ENCODE measurements around the gene NKX2-1.
"Not testable (repeated sequence)": the region's sequence is repeated elsewhere in the genome, so short reads cannot be mapped to it uniquely, and the experiment has no call there.

Gene NKX2-1

GRCh38 chr14:36505181-36505815 lies 14.7 kb downstream of the NKX2-1 start:
- DNase-seq (ENCODE audit: low spot score): no peak

DNA sequence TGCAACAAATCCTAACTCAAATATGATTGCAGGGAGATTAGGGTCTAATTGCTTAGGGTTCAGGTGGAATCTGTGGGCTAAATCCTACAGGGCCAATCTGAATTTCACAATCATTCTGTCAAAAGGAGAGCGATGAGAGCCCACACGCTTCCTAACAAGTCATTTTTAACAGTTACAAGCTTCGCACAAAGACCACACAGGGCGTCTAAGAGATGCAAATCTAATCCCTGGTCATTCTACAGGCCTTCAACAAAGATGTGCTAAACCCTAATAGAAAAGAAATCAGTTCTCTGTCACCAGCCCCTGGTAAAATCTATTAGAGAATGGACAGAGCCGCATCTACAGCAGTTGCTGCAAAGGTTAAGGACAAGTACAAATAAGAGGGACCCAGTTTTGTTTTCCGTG lies 15.3 kb downstream of the NKX2-1 start:
- no peak for DNase-seq (ENCODE audit: low spot score)

DNA sequence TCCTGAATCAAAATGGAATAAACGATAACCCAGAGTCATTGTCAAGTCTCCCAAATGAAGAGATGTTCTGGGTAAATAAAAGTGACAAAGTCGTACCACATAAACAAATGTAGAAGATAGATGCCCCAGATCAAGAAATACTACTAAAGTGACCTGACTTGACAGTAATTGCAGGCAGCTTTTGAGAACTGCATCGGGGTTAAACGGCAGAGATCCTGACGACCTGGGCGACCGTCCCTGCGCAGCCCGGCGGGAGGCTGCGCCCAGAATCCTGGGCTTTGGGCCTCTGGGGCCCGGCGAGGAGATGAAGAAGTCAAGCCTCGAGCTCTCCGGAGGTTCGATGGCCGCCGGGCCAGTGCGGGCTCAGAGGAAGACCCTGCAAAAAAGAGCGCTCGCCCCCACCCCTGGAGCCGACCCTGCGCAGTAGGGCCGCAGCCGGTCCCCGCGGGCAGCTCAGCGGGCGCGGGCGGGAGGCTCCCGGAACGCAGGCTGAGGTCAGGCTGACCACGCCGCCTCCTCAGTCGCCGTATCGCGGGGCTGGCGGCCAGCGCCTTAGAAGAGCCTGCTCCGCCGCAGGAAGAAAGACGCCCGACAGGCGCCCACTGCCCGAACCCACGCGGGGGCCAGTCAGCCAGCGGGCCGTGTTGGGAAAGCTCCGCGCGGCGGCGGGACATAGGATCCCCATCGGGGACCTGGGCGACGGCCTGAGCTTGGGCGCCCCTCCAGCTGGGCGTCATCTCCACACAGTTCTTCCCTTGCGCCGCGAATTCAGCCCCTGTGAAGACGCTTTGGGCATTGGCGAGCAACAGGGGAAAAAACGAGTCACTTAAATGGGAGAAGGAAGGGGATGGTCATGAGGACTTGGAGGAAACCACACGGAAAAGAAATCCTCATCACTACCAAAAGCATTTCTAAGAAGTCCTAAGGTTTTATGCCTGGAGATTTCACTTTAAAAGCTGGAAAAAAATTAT lies 16.0 kb downstream of the NKX2-1 start:
- DNase-seq (ENCODE audit: low spot score): no peak

DNA sequence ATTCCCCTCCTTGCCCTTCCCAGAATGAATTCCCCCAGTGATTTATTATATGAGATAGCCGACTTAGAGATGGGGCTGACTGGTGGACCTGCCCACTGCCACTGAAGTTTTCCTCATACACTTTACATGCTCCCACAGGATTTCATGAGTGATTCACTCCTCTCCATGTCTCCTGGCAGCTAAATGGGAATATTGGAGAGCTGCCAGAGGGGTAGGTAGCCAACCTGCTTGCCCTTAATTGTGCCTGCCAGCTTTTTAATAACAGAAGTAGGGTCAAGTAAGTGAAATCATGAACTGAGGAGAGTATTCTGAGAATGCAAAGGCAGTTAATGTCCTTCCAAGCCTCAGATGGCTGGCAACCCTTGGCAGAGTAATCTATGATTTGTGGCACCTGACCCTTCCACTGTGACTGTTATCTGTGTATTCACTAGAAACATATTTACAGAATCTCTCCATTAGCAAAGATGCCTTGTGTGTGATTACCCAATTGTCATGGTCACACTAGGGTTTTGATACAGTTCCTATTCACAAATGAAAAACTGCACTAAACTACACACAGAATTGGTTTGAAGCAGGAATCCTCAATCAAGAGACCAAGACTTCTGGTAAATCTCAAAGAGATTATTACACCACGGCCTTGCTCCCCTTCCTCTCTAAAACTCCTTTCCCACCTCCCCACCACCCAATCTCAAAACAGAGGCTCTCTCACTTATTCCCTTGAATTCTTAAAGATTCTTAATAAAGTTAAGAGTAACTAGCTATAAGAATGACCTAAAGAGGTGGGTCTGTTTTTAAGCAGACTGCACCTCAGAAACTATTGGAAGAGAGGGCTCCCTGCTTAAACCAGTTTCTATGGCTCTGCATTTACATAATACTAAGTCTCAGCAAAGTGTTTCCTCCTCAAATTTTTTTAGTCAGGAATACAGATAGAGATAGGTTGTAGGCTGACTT lies 17.2 kb downstream of the NKX2-1 start:
- DNase-seq (ENCODE audit: low spot score): no peak

DNA sequence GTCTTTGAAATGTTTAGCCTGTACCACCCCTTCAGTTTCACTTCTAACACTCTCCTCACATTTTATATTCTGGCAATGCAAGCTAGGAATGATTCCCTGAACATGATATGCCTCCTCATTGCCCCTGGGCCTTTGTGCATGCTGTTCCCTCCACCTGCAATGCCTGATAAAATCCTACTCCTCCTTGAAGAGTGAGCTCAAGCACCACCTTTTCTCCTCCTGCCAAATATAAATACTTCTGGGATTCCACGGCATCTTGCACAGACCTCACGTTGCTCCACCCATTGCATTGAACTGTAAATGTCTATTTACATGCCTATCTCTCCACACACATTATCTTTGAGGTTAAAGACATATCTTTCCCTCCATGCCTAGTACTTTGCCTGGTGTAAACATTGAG lies 21.1 kb downstream of the NKX2-1 start:
- DNase-seq (ENCODE audit: low spot score): no peak

DNA sequence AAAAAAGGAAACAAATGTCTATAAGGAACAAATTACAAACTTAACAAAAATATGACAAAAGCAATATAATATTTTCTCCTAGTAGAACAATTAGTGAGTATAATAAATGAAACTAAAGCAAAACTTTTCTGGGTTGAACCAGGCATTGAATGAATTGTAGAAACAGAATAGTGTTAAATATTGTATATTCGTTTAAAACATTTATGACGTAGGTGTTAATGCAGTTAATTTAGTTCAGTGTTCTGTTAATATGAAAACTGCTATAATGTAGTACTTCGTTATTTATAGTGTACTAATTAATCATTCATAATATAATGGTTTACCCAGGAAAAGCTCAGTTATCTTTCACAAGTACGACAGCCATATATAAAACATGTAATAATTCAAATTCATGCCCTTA lies 23.7 kb downstream of the NKX2-1 start:
- DNase-seq (ENCODE audit: low spot score): no peak

DNA sequence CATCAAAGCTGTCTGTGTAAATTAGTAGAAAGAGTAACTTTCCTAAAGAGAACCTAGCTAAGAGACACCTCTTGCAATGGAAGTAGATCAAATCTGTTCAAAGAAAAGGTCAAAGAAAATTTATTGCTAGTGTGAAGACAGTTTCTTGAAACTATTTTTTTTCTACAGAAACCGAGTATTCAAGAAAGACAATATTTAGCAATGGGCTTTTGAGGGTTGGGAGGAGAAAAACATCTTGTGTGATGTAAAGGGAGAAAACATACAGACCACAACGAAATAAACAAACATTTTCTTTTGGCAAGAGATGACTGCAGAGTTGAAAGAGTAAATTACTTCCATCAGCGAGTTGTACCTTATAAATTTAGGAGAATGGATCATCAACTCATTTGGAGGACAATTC lies 24.4 kb downstream of the NKX2-1 start:
- DNase-seq (ENCODE audit: low spot score): no peak

DNA sequence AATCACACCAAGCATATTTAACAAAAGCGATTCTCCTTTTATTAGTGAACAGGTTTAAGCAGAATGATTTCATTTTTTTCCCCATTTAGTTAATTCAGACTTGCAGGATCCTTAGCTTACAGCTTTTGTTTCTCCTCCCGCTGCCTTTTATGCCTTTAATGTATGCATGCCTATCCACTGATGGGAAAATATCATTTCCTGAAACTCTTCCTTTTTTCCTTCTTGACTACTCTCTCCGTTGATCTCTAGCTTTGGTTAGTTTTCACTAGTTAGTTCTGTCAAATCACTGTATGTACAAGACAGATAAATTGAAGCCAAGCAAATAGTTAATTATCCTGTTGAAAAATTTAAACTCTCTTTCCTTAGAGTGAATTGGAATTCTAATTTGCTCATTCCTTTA lies 26.3 kb downstream of the NKX2-1 start:
- DNase-seq (ENCODE audit: low spot score): no peak

DNA sequence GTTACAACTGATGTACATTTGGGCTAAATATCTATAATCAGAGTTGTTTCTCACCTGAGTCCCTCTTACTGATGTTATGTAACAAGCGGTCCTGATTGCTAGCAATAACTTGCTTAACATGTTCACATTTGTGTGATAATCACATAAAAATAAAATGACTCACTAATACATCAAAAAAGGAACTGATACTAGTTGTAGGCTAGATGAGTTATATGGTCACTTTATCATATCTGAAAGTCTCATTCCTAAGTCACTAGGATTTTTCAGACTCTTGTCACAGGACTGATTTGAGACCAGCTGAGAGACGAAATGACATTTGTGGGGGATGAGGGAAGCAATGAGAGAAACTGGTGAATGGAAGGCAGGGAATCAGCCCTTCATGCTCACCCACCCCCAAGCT lies 34.3 kb downstream of the NKX2-1 start:
- DNase-seq (ENCODE audit: low spot score): no peak

- no peak for DNase-seq (ENCODE audit: low spot score)
Observed at GRCh38 chr14:36479344-36479743, 40.7 kb downstream of the NKX2-1 start.

DNA sequence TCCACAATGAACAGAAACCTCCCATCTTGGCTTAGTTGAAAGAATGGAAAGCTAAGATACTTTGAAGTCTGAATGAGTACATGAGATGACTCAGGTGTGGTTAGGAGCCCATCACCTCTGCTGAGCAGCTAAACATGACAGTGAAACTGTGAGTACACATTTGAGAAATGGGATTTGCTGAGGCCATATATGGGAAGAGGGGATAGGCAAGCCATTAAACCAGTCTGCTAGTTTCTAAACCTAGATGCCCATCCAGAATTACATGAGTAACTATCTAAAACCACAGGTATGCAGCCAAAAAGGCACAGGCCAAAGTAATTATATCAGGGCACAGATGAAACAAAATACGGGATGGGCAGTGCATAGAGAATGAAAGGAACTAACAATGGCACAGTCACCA lies 41.2 kb downstream of the NKX2-1 start:
- DNase-seq (ENCODE audit: low spot score): no peak

- no peak for DNase-seq (ENCODE audit: low spot score)
Observed at GRCh38 chr14:36477266-36477665, 42.8 kb downstream of the NKX2-1 start.

- not testable (repeated sequence) for DNase-seq (ENCODE audit: low spot score)
Observed at GRCh38 chr14:36476061-36476460, 44.0 kb downstream of the NKX2-1 start.

GRCh38 chr14:36474593-36474992 lies 45.4 kb downstream of the NKX2-1 start:
- no peak for DNase-seq (ENCODE audit: low spot score)

DNA sequence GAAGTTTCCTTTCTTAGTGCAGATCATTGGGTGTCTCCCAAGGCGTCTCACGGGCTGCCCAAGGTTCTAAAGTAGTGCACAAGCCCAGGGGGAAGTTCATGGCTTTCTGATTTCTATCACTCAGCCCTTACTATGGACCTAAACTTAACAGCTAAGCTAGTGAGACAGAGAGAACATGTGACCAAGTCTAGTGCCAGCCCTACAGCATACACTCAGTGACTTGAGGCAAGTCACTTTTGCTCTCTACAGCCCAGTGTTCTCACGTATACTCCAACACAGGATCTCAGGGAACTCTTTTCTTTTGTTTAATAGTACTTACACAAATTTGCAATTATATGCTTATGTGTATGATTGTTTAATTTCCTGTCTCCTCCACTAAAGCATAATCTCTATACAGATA lies 48.6 kb downstream of the NKX2-1 start:
- DNase-seq (ENCODE audit: low spot score): no peak

GRCh38 chr14:36467332-36467731 lies 52.7 kb downstream of the NKX2-1 start:
- DNase-seq (ENCODE audit: low spot score): no peak

Measured in NAMALWA (cell line).